ENCODE data around the gene PAPPA.

The PAPPA gene

GRCh38 chr9:116275418-116276195, 122.0 kb downstream of the PAPPA start:
- DNase-seq (ENCODE audit: low spot score), result no peak

DNA sequence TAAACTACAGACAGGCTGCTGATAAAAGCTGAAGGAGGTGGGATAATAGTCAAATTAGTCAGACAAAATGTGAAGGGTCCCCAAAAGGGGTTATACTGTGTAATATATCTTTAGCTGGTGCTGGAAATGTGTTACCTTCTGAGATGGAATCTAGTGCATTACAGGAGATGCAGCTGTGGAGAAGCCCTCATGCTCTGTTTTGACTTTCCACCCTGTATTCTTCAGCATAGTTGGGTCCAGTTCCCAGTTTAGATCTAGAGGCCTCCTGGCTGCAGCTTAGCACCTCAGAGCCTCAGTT, 122.6 kb downstream of the PAPPA start:
- DNase-seq (ENCODE audit: low spot score), result no peak

DNA sequence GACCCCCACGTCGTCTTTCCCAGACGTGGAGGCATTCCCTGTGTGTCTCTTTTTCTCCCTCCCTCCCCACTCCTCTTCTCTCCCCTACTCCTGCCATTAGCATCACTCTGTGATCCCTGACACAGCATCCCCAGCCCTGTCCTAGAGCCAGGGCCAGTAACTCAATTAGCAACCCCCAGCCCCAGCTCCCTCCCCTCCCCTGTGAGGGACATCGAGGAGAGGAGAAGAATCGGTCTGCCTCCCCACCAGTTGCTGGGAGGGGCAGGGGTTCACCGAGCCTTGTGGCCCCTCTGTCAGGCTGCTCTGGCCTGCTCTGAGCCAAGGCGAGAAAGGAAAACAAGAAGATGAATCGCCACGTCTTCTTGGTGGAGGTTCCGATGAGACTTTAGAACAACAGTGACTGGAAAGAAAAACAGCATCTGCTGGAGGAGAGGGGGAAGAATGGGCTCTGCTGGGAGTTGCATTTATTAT, 123.1 kb downstream of the PAPPA start:
- no peak for DNase-seq (ENCODE audit: low spot score)

GRCh38 chr9:116278326-116278725, 124.7 kb downstream of the PAPPA start:
- DNase-seq (ENCODE audit: low spot score), result no peak

- DNase-seq (ENCODE audit: low spot score), result no peak
These were observed 125.6 kb downstream of the PAPPA start for GRCh38 chr9:116279230-116279629.

- DNase-seq (ENCODE audit: low spot score), result no peak
These were observed 126.9 kb downstream of the PAPPA start for GRCh38 chr9:116280529-116280928.

DNA sequence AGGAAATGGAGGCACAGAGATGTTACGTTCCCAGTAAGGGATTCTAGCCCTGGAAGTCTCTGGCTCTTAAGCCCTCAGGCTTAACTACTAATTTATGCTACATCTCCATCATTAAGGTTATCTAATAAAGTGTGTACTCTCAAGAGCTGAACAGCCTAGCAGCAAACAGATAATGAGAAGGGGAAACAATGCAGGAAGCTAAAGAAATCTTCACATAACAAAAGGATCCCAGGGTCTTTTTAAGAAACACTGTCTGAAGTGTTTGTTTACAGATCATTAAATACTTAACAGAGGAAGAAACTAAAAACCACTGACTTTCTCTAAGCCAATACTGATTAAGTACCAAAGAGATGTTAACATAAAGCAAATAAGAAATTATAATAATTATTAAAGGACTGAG, 129.0 kb downstream of the PAPPA start:
- DNase-seq (ENCODE audit: low spot score), result no peak

GRCh38 chr9:116284518-116284917, 130.9 kb downstream of the PAPPA start:
- no peak for DNase-seq (ENCODE audit: low spot score)

GRCh38 chr9:116285320-116285719, 131.7 kb downstream of the PAPPA start:
- DNase-seq (ENCODE audit: low spot score), result no peak

DNA sequence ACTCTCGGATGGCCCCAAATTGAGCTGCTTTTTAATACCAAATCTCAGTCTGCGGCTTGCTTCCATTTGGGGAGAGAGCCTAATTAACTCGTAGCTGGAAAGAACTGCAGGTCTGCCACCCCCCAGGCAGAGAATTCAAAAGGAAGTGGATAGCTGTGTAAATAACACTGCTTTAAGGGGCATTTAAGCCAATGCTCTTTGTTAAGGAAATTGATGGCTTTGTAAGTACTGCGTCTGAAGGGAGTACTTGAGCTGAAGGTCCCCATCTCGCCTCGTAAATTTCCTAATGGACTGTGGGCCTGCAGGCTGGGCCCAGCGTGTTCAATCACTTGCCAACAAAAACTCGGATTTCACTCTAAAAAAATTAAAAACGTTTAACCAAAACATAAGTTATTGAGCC, 132.7 kb downstream of the PAPPA start:
- no peak for DNase-seq (ENCODE audit: low spot score)

GRCh38 chr9:116287721-116288120, 134.1 kb downstream of the PAPPA start:
- no peak for DNase-seq (ENCODE audit: low spot score)

DNA sequence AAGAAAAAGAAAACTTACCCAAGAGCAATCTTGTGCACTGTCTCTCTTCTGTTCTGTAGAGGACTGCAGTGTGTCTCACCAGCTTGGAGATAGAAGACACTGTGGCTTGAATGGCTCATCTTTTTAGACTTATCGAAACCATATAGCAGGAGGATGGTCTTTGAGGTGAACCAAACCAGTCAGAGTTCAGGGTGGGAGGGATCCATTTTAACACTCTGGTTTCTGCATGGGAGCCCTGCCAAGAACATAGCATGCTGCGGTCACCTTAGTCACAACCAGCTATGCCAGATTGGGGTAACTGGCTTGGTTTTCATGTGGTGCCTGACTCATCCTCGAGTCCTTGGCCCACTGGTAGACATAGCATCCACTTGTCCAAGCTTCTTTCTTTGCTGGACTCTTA, 135.1 kb downstream of the PAPPA start:
- no peak for DNase-seq (ENCODE audit: low spot score)

DNA sequence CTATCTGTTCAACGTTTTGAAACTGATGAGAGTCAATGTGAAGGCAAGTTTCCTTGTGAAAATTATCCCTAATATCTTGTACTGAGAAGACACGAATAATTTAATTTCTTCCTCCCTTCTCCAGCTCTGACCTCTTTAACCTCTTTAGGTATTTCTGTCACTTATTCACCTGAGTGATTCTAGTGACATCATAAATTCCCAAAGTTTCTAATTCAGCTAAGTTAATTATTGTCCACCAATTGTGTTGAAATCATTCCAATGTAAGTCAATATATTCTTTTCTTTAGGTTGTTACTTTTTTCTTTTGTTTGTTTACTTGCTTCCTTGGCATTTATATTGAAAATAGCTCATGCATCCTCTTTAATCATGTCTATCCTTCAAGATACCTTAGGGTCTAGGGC, 143.8 kb downstream of the PAPPA start:
- DNase-seq (ENCODE audit: low spot score), result no peak

DNA sequence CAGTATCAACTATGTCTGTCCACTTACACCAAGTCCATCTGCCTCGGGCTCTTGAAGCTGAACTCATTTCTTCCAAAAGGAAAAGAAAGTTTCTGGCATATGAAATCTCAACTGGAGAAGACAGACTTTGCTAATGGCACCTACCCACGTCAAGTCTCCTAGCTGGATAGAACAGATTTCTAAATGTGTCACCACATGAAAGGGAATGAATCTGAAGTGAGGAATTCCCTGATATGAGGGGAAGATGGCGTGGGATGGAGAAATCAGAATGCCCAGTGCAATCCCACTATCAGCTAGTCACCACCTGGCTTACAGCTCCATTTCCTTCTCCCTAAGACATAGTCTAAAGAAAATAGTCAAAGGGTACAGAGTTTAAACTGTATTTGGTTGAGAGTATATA, 144.7 kb downstream of the PAPPA start:
- DNase-seq (ENCODE audit: low spot score), result no peak

DNA sequence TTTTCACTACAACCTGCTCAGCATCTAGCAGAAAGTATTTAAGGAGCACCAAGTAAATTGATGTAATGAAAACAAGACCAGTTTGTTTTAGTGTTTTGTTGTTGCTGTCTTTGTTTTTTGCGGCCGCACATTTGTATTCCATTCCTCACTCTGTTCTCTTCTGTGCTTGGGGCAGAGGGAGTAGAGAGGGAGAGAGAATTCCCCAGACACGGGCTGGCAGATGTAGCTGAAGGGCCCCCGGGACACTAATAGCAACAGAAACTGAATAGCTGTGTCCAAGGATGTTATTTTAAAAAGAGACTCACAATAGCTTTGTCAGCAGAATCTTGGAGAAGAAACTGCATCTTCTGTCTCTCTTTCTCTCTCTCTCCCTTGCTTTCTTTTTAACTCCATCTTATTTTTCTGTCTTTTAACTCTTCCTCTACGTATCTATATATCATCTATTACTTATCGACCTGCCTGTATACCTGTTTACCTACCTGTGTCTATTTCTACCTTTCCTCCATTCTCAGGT, 145.3 kb downstream of the PAPPA start:
- DNase-seq (ENCODE audit: low spot score), result peak; percentile 28

- peak; percentile 30 for DNase-seq (ENCODE audit: low spot score)
These were observed 146.8 kb downstream of the PAPPA start for GRCh38 chr9:116300360-116300870.

DNA sequence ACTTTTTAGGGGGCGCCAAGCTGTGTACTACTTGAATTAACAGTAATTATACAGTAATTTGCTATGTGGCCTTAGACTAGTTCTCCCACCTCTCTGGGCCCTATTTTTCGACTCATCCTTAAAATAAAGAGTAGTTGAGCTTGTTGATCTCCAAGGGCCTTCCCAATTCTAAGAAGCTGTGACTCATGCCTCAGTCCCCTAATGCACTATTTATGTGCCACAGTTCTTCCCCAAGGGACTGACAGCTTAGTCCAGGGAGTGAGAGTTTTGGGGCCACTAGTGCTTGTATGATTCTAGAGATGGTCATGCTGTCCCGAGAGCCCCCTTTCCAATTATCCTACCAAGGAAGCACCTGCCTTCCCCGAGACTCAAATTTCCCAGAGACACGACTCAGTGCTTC, 149.7 kb downstream of the PAPPA start:
- DNase-seq (ENCODE audit: low spot score), result no peak

DNA sequence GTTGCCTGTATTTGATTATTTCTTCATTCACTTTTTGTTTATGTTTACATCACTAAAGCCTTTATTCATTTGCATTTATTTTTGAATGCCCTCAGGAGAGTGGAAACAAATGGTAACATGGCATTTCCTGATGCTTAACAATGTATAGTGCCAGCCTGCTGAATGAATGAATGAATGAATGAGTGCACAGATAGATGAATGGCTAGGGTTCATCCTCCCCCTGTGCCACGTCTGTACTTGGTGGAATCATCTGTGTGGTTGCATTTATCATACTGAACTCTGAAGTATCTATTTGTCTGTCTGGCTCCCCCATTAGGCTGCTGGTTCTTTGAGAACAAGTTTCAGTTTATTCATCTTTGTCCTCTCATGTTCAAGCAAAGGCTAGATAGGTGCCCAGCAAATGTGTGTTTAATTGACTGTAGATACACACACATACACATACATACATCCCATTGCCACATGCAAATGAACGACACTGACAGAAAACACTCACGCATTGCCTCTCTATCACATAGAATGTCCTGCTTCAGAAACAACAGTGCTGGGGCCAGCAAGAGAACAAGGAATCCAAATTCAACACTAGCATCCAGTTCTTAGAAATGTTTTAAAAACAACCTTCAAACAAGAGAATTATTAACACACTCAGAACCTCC, 150.4 kb downstream of the PAPPA start:
- no peak for DNase-seq (ENCODE audit: low spot score)

DNA sequence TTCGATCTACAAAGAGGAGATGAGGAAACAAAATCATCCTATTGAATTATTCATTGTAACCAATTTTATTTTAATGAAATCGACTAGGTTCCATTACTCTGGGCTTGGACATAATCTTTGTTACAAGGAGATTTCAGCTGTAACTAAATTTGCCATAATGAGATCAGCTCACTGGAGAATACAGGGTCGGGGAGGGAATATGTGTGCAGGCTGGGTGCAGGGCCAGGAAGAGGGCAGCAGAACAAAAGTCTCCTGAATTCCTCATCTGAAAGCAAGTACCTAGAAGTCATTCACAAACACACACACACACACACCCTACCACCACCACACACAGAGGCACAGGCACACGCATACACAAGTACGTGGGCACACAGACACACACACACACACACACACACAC, 151.2 kb downstream of the PAPPA start:
- DNase-seq (ENCODE audit: low spot score), result no peak

DNA sequence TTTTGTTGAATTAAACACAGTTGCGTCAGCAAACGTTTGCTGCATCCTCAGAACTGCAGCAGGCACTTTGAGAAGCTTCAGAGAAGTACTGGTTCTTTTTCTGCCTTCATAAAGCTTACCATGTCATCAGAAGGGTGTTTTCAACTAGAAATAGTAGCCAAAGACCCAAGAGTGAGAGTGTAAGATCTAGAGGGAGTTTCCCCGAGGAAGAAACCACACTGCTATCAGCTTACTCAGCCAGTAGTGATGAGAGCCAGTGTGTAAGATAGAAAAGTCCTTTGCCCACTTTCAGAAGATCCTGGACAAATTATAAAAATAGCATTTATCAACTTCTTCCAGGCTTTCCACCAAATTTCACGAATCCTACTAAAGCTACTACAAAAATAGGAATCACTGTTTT, 154.5 kb downstream of the PAPPA start:
- DNase-seq (ENCODE audit: low spot score), result no peak

DNA sequence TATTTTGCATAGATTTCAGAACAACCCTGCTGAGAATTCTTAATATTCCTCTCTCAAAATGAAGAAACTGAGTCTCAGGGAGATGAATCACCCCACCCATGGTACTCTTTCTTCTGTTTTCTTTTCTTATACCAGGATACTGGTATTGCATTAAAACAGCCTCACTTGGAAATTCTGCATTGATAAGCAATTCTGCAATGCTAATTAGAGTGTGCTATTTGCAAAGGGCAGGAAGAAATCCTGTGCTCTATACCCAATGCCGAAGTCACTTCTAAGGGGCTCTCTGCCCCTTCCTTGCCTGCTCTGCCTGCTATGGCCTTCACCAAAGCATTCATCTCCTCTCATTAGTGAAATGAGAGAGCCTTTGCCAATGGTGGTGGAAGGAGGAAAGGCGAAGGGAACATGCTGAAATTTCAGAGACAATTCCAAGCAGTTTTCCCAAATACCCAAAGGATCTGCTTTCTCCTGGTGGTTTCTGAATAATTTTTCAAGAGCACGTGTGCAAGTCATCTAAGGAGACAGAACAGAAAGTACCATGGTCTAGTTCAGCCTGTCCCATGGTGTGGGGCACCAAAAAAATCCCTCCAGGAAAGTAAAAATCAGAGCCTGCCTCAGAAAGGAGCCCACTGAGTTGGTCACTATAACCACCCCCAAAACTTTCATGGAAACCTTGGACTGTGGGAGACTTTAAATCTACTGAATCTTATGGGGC, 156.5 kb downstream of the PAPPA start:
- no peak for DNase-seq (ENCODE audit: low spot score)

DNA sequence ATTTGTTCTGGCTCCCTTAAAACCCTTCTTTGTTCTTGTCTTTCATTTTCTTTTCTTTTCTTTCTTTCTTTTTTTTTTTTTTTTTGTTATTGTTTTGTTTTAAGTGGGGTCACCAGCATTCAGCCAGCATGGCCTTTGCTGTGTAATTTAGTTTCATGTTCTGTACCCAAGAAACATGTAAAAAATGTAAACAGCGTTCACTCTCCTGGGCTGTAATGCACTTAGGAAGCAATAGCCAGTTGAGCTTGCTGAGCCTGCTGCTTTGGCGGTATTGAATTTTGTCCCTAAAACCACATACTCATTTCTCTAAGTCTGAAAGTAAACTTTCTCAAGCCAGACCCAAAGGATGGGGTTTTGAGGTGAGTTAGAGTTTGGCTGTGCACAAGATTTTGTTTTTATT, 158.6 kb downstream of the PAPPA start:
- DNase-seq (ENCODE audit: low spot score), result no peak

DNA sequence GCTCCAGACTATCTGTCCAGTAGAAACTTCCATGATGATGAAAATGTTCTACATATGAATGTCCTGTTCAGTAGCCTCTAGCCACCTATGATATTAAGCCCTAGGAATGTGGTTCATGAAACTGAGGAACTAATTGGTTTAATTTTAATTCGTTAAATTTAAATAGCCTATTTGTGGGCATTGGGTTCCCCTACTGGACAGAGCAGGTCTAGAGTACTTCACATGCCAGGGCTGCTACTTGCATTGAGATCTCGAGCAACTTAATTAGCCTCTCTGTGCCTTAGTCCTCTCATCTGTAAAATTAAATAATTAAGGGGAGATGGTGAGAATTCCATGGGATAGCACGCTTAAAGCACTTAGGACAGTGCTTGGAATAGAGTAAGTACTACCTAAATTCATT, 160.0 kb downstream of the PAPPA start:
- no peak for DNase-seq (ENCODE audit: low spot score)

Measured in Ammon's horn (tissue), 1 donor.